Astrocyte of the cerebellum (primary cell): ENCODE measurements around the gene ANKS1B.

Source experiments
- DNase-seq: peaks from one replicate; pipeline ENCODE4 v3.0.0-alpha.2; 2011; ENCODE audit warnings: low read depth
- H3K4me3 ChIP-seq: 2 replicates; pipeline ENCODE4 v1.5.1; 2011; ENCODE audit warnings: mild to moderate bottlenecking, low read depth, low read length, moderate library complexity
- in situ Hi-C: cut with HindIII; loops from 2 replicates; pipeline ENCODE4 v1.10.0; 2017; ENCODE audit warnings: low sequenced_read_pairs
- TF ChIP-seq, protein P1 (sequence below): IDR thresholded peaks from 2 replicates; pipeline ENCODE4 v1.5.1; 2012; ENCODE audit warnings: low read length, low read depth, moderate library complexity, mild to moderate bottlenecking; ENCODE audit errors: missing control alignments

The ANKS1B gene

DNA sequence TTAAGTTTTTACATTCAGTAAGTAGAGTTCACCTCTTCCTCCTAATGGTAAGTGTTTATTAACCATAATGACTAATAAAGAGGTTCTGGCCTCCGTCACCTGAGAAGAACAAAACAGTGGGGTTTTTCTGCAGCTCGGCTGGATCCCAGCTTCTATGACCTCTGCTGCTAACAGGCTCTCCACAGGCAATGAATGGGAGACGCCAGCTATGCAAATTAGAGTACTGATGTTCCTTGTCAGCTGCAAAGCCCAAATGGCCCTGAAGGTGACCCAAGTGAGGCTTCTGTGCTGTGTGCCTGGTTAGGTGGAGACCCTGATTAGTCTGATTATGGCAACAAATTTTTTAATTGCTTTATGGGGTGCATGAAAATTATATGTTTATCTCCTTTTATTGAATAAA, 1121.6 kb downstream of the ANKS1B start:
- DNase-seq = no peak
- TF ChIP-seq, protein P1, sequence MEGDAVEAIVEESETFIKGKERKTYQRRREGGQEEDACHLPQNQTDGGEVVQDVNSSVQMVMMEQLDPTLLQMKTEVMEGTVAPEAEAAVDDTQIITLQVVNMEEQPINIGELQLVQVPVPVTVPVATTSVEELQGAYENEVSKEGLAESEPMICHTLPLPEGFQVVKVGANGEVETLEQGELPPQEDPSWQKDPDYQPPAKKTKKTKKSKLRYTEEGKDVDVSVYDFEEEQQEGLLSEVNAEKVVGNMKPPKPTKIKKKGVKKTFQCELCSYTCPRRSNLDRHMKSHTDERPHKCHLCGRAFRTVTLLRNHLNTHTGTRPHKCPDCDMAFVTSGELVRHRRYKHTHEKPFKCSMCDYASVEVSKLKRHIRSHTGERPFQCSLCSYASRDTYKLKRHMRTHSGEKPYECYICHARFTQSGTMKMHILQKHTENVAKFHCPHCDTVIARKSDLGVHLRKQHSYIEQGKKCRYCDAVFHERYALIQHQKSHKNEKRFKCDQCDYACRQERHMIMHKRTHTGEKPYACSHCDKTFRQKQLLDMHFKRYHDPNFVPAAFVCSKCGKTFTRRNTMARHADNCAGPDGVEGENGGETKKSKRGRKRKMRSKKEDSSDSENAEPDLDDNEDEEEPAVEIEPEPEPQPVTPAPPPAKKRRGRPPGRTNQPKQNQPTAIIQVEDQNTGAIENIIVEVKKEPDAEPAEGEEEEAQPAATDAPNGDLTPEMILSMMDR = no peak
- in situ Hi-C loops = no loop called here
- H3K4me3 ChIP-seq = no peak overlapping the region

DNA sequence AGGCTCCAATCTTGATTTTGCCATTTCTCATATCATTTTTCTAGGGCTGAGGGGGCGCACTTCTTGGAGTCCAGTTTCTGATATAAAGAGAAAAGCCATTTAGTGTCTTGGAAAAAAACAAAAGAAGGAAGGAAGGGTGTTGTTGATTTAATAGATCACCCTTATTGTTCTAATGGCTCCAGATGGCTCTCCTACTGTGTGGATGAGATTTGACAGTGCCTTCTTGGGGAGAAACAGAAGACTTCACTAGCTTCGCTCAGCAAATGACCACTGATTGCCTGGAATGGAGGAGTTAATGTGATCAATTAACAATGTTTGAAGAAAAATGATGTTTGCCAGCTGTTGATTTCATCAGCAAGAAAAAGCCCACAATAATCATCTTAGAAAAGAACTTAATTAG, 1123.5 kb downstream of the ANKS1B start:
- in situ Hi-C loops = no loop called here
- TF ChIP-seq, protein P1 = no peak
- H3K4me3 ChIP-seq = no peak overlapping the region
- DNase-seq = no peak

DNA sequence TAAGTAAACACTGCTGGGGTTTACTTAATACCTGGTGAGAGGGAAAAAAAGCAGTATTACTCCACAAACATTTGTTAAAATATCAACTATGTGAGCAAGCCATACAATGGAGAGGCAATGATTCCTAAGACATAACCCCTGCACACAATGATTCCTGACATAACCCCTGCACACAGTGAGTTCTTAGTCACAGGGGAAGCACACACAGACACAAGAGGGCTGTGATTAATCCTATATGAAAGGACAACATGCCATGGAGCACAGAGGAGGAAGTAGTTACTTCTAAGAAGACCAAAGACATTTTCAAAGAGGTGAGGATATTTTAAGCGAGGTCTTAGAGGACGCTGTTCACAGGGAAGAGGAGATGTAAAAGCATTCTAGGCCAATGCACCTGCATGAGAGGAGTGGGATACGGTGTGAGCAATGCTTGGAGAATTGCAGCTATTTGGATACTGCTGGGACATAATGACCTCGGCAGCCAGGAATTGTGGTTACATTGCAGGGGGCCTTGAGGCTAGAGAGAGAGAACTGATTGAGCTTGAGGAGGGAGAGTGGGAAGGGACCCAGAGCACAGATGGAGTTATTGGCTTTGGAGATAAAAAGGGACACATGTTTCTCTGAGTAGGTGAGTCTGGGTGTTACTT, 1127.7 kb downstream of the ANKS1B start:
- H3K4me3 ChIP-seq = no peak overlapping the region
- TF ChIP-seq, protein P1 = no peak
- in situ Hi-C loops = no loop called here
- DNase-seq = peak; percentile 84

GRCh38 chr12:98852181-98852580, 1132.6 kb downstream of the ANKS1B start:
- TF ChIP-seq, protein P1 = no peak
- in situ Hi-C loops = no loop called here
- no peak for DNase-seq
- no peak overlapping the region for H3K4me3 ChIP-seq

DNA sequence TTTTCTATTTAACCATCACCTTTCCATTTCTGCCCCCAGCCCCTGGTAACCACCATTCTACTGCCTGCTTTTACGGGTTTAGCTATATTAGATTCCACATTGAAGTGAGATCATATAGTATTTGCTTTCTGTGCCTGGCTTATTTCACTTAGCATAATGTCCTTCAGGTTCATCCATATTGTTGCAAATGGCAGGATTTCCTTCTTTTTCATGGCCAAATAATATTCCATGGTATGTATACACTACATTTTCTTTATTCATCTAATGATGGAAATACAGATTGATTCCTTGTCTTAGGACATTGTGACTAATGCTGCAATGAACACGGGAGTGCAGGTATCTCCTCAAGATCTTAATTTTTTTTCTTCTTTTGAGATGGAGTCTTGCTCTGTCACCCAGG, 1137.5 kb downstream of the ANKS1B start:
- in situ Hi-C loops = no loop called here
- no peak for DNase-seq
- no peak overlapping the region for H3K4me3 ChIP-seq
- TF ChIP-seq, protein P1 = no peak

GRCh38 chr12:98845957-98846356, 1138.8 kb downstream of the ANKS1B start:
- in situ Hi-C loops = no loop called here
- H3K4me3 ChIP-seq = no peak overlapping the region
- TF ChIP-seq, protein P1 = no peak
- DNase-seq = no peak
